ENCODE data around the gene MRPL38.

DNA sequence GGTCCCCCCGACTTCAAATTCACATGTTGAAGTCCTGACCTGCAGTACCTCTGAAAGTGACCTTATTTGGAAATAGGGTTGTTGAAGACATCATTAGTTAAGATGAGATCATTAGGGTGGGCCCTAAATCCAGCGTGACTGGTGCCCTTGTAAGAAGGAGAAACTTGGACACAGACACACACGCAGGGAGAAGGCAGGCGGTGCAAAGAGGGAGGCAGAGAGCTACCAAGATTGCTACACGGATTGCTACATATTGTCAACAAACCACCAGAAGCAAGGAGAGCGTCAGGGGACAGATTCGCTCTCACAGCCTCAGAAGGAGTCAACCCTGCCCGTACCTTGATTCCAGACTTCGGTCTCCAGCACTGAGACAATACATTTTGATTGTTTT is 42.8 kb downstream of the MRPL38 start:
- no peak for TF ChIP-seq CTCF (IDR thresholded peaks at IDR 0.05)
- TF ChIP-seq EZH2 (IDR thresholded peaks at IDR 0.05; ENCODE audit: borderline replicate concordance, insufficient read depth, low read depth, low read length, poor library complexity, severe bottlenecking), result no peak
